ENCODE results near the gene OR2D2.

DNA sequence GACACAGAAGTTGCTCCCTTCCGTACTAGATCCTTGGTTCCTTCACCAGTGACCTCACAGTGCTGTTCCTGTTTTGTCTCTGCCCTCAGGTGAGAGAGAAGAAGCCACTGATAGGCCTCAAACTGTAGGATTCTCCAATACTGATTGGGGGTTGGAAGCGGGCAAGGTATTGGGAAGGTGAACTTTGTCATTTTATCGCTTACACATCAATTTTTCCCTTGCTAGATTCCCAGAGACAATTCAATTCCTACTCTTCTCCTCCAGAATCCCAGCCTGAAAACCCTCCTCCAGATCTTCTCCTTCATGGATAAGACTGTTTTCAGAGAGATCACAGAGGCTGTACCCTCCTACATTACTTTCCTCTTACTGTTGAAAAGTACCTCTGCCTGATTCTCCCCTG lies 19.1 kb upstream of the OR2D2 start:
- TF ChIP-seq, protein P1, sequence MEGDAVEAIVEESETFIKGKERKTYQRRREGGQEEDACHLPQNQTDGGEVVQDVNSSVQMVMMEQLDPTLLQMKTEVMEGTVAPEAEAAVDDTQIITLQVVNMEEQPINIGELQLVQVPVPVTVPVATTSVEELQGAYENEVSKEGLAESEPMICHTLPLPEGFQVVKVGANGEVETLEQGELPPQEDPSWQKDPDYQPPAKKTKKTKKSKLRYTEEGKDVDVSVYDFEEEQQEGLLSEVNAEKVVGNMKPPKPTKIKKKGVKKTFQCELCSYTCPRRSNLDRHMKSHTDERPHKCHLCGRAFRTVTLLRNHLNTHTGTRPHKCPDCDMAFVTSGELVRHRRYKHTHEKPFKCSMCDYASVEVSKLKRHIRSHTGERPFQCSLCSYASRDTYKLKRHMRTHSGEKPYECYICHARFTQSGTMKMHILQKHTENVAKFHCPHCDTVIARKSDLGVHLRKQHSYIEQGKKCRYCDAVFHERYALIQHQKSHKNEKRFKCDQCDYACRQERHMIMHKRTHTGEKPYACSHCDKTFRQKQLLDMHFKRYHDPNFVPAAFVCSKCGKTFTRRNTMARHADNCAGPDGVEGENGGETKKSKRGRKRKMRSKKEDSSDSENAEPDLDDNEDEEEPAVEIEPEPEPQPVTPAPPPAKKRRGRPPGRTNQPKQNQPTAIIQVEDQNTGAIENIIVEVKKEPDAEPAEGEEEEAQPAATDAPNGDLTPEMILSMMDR (IDR thresholded peaks at IDR 0.05; ENCODE audit: insufficient read depth, low read depth, low read length) = no peak
- TF ChIP-seq EZH2 (IDR thresholded peaks at IDR 0.05; ENCODE audit: insufficient read depth, low read length) = no peak
